ENCODE data around the gene FOXG1. TPM values are rescaled to one million over a fixed set of nuclear protein-coding genes. Genes with fewer than 3 reads are reported as not detected.

FOXG1 gene
- total and polyA plus RNA-seq, 2 of the 4 experiments (the other 2 are of a cell fraction), result not detected

DNA sequence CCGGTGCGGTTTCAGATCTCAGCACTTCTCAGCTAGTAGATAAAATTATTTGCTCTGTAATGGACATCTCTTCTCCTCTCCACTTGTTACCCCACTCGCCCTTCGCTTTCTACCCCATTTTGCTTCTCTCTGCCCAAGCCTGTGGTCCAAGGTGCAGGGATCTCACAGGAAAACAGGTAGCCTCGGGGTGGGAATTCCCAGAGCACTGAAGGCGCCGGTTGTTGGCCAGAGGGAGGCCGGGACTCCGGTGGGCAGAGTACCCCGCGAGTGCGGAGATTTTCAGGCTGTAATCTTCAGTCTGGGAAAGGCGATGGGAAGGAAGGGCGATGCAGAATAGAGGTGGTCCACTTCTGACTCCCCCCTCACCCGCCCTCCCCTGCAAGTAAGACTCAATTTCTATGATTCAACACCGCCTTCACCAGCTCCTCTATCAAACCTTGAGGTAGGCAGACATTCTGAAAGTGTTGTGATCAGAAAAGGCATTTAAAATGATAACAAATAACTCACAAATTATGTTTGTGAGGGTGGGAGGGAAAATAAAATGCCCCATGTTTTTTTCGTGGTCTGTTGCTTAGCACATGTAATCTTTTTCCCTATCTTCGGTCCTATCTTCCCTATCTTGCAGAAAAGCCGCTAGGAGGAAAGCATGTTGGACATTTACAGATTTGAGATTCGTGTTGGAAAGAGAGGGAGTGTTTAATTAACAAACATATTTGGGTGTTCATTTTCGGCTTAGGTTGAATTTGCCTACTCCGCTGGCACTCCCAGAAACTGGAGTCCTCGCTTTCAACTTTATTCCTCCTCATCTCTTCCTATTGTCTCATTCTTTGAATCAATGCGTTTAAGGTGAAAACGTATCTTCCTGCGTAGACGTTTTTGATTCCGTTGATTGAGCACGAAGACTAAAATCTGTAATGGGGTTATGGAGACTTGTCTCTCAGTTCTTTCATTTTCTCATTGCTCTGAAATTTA, 8.5 kb downstream of the FOXG1 start:
- in situ Hi-C loops (cut with MboI; ENCODE audit: low sequenced_read_pairs), result loop anchor here (10.0 to 25.0 kb wide), 2 partner anchors 450 to 1237 kb away; no protein-coding TSS in a partner anchor
- no CpG with 5 or more reads among the region's 29 CpGs for WGBS, 2 experiments (ENCODE audit: extremely low coverage in 2 of 2, insufficient read length in 1 of 2)

More for the DNA sequence above, 8.5 kb downstream of the FOXG1 start:
- H3K4me1 ChIP-seq (ENCODE audit: control insufficient read depth, insufficient read depth, low read length), result no peaks in the 10 kb centered on the region
- H3K9me3 ChIP-seq (ENCODE audit: control insufficient read depth, insufficient read depth, low read length), result peaks cover 2% of the 10 kb centered on the region; the same call in 1 of the 2 replicates
- no peak overlapping the region for H3K14ac ChIP-seq (replicated peaks; ENCODE audit: low read depth, low read length)
- no peak overlapping the region for H3K27ac ChIP-seq (ENCODE audit: insufficient read depth, low read length)
- H3K56ac ChIP-seq (ENCODE audit: extremely low read depth, insufficient read depth, low read length), result no peak overlapping the region
- H3K23ac ChIP-seq (ENCODE audit: low read depth, low read length), result no peak overlapping the region
- BruUV-seq (replicated peaks), result no TSS peak
- no peak overlapping the region for H2BK5ac ChIP-seq (ENCODE audit: low read depth, low read length, poor library complexity, severe bottlenecking)
- no peak overlapping the region for H4K91ac ChIP-seq (ENCODE audit: insufficient read depth, low read depth, low read length)
- TF ChIP-seq RAD21 (IDR thresholded peaks at IDR 0.05; ENCODE audit: low read length) (no peak), CEBPB (IDR thresholded peaks at IDR 0.05; ENCODE audit: low read depth, low read length) (no peak), MAFK (IDR thresholded peaks at IDR 0.05; ENCODE audit: low read depth, low read length) (no peak), BHLHE40 (IDR thresholded peaks at IDR 0.05; ENCODE audit: low read depth, low read length) (no peak), POLR2A (IDR thresholded peaks at IDR 0.05; ENCODE audit: low read depth, low read length) (no peak), RFX5 (IDR thresholded peaks at IDR 0.05; ENCODE audit: low read depth, low read length) (no peak), FOS (IDR thresholded peaks at IDR 0.05; ENCODE audit: low read depth, low read length) (no peak), CHD1 (IDR thresholded peaks at IDR 0.05; ENCODE audit: low read depth, low read length) (no peak)
- TF ChIP-seq, protein P1, sequence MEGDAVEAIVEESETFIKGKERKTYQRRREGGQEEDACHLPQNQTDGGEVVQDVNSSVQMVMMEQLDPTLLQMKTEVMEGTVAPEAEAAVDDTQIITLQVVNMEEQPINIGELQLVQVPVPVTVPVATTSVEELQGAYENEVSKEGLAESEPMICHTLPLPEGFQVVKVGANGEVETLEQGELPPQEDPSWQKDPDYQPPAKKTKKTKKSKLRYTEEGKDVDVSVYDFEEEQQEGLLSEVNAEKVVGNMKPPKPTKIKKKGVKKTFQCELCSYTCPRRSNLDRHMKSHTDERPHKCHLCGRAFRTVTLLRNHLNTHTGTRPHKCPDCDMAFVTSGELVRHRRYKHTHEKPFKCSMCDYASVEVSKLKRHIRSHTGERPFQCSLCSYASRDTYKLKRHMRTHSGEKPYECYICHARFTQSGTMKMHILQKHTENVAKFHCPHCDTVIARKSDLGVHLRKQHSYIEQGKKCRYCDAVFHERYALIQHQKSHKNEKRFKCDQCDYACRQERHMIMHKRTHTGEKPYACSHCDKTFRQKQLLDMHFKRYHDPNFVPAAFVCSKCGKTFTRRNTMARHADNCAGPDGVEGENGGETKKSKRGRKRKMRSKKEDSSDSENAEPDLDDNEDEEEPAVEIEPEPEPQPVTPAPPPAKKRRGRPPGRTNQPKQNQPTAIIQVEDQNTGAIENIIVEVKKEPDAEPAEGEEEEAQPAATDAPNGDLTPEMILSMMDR (conservative IDR thresholded peaks at IDR 0.05; ENCODE audit: low read depth, low read length), result no peak
- CTCF ChIA-PET, result no interaction called here
- H2BK120ac ChIP-seq (ENCODE audit: low read depth, low read length), result no peak overlapping the region
- H2AK9ac ChIP-seq (replicated peaks; ENCODE audit: low read depth, low read length, poor library complexity), result peak overlapping the region; percentile 16
- H3K4me2 ChIP-seq (ENCODE audit: low read depth, low read length), result no peak overlapping the region
- H3K27me3 ChIP-seq (ENCODE audit: control insufficient read depth, insufficient read depth, low read length), result peaks cover 46% of the 10 kb centered on the region
- H3K18ac ChIP-seq (ENCODE audit: low read depth, low read length), result no peak overlapping the region
- H3K9ac ChIP-seq (ENCODE audit: low read depth, low read length), result no peak overlapping the region
- POLR2A ChIA-PET (ENCODE audit: unreplicated experiment), result no interaction called here
- no peak for DNase-seq
- H2BK20ac ChIP-seq (ENCODE audit: low read depth, low read length), result no peak overlapping the region
- no peak for ATAC-seq (ENCODE audit: low read depth)
- H3K79me1 ChIP-seq (ENCODE audit: low read depth in 1 of 2, low read length in 2 of 2), result no peaks in the 10 kb centered on the region
- no peaks in the 10 kb centered on the region for H3K9me1 ChIP-seq (ENCODE audit: insufficient read depth, low read length)
- H3K4ac ChIP-seq (ENCODE audit: low read depth, low read length), result no peak overlapping the region
- H3K36me3 ChIP-seq (ENCODE audit: control insufficient read depth, insufficient read depth, low read length), result no peaks in the 10 kb centered on the region
- H4K5ac ChIP-seq (ENCODE audit: low read depth, low read length), result no peak overlapping the region
- H4K20me1 ChIP-seq (ENCODE audit: insufficient read depth, low read length), result no peaks in the 10 kb centered on the region
- dilution Hi-C loops (cut with HindIII; ENCODE audit: low sequenced_read_pairs, unreplicated experiment) (no loop called here), intact Hi-C loops (cut with micrococcal nuclease) (no loop called here)
- peak overlapping the region; percentile 10 for H2AFZ ChIP-seq (replicated peaks; ENCODE audit: low read length, poor library complexity)
- H3K4me3 ChIP-seq (ENCODE audit: insufficient read depth, low read depth, low read length), result no peak overlapping the region
- no peak overlapping the region for H2AK5ac ChIP-seq (ENCODE audit: low read depth, low read length)
- no peak overlapping the region for H4K8ac ChIP-seq (ENCODE audit: low read depth in 2 of 2, low read length in 2 of 2)
- no peak overlapping the region for H2BK15ac ChIP-seq (ENCODE audit: low read depth, low read length)
